Ovary (tissue), 3 donors: ENCODE measurements around the gene LCK.

Experiments
- CTCF ChIP-seq, 3 donors: fragments of 450-650 bp in 2 of 3; fragments of 200-600 bp in 1 of 3; IDR thresholded peaks; one replicate each; pipeline versions ENCODE4 v1.5.1 to v1.8.0; 2016 to 2022; ENCODE audit warnings: antibody characterized with exemption in 3 of 3, mild to moderate bottlenecking in 1 of 3
- POLR2A ChIP-seq: fragments of 450-650 bp; IDR thresholded peaks from one replicate; pipeline ENCODE4 v1.6.1; 2017; ENCODE audit warnings: antibody characterized with exemption, mild to moderate bottlenecking, moderate library complexity
- donor health status: DM: no; HTN: no; CAD: no.

- no peak for TF ChIP-seq CTCF (IDR thresholded peaks at IDR 0.05)
- no peak for TF ChIP-seq POLR2A
Measured at GRCh38 chr1:32216566-32216965, 34.5 kb upstream of the LCK start.
